ENCODE measurements around the gene RPS6KC1.
"Not testable (repeated sequence)": the region's sequence is repeated elsewhere in the genome, so short reads cannot be mapped to it uniquely, and the experiment has no call there.

RPS6KC1 gene, protein sequence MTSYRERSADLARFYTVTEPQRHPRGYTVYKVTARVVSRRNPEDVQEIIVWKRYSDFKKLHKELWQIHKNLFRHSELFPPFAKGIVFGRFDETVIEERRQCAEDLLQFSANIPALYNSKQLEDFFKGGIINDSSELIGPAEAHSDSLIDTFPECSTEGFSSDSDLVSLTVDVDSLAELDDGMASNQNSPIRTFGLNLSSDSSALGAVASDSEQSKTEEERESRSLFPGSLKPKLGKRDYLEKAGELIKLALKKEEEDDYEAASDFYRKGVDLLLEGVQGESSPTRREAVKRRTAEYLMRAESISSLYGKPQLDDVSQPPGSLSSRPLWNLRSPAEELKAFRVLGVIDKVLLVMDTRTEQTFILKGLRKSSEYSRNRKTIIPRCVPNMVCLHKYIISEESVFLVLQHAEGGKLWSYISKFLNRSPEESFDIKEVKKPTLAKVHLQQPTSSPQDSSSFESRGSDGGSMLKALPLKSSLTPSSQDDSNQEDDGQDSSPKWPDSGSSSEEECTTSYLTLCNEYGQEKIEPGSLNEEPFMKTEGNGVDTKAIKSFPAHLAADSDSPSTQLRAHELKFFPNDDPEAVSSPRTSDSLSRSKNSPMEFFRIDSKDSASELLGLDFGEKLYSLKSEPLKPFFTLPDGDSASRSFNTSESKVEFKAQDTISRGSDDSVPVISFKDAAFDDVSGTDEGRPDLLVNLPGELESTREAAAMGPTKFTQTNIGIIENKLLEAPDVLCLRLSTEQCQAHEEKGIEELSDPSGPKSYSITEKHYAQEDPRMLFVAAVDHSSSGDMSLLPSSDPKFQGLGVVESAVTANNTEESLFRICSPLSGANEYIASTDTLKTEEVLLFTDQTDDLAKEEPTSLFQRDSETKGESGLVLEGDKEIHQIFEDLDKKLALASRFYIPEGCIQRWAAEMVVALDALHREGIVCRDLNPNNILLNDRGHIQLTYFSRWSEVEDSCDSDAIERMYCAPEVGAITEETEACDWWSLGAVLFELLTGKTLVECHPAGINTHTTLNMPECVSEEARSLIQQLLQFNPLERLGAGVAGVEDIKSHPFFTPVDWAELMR

DNA sequence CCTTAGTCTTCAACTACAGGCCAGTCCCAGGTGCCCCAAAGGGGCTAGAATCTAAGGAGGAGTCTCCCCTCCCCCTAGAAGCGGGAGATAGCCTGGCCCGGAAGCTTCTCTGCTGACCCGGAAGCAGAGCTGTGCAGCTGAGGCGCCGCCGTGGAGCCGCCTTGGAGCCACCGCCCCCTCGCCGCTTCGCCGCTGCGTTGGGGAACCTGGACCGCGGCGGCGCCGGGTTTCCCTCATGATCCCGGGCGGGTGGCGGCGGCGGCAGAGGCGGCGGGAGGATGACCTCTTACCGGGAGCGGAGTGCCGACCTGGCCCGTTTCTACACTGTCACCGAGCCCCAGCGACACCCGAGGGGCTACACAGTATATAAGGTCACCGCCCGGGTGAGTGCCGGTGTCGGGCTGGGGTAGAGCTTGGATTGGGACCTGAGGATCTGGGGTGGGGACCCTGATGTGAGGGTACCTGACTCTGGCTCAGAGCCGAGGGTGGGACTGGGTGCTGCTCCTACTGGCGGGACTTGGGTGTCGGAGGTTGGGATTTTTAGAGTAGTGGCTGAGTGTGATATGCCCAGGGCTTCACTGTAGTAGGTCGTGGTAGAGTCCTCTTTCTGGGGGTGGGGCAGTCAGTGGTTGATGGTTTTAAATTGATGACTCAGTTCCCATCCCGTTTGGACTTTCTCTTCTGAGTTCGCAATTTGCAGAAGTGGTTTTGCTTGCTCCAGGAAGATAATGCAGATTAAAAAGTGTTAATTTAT, at the start of gene RPS6KC1:
TSS of gene RPS6KC1 (plus strand) at position 115 of the 754 bp plus-strand sequence. CDS start at position 279, 164 bp downstream.
- DNase-seq, result peak; percentile 66

DNA sequence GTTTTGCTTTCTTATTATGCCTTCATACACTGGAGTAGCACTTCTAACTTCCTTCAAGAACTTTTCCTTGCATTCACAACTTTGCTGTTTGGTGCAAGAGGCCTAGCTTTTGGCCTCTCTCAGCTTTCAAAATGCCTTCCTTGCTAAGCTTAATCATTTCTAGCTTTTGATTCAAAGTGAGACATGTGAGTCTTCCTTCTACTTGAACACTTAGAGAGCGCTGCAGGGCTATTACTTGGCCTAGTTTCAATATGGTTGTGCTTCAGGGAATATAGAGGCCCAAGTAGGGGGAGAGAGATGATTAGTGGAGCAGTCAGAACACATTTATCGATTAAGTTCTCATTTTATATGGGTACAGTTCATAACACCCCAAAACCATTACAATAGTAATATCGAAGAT, 47.8 kb upstream of the RPS6KC1 start:
- no peak for DNase-seq

DNA sequence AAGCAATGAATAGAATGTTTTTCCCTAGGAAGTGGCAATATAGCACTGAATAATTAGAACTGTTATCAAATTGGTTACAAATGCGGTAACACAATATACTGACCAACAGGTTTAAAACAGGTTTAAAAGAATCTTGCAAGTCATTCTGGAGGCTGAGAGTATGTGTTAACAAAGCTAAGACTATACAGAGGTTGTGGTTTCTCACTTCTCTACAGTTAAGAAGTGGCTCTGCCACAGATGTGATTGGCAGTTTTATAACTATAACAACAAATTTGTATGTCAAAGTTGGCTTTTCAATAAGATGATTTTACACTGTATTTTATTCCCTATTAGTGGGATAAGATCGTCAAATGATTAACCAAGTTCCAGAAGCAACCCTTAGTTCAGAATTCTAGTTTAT, 42.5 kb upstream of the RPS6KC1 start:
- no peak for DNase-seq

DNA sequence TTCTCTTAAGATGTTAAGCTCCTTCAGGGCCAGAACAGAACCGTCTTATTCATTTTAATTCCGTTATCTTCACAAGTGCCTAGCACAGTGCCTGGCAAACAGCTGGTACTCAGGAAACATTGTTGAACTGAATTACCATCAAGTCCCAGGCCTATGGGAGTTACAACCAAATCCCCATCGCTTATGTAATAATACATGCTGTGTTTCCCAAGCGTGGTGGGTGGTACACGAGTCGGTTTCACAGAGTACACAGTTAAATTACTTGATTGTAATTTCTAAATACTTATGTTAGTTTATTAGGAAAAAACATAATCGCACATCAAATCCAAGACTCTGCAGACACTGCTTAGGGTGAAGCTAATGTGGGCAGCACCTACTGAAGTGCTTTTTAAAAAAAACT, 36.4 kb upstream of the RPS6KC1 start:
- DNase-seq, result no peak

DNA sequence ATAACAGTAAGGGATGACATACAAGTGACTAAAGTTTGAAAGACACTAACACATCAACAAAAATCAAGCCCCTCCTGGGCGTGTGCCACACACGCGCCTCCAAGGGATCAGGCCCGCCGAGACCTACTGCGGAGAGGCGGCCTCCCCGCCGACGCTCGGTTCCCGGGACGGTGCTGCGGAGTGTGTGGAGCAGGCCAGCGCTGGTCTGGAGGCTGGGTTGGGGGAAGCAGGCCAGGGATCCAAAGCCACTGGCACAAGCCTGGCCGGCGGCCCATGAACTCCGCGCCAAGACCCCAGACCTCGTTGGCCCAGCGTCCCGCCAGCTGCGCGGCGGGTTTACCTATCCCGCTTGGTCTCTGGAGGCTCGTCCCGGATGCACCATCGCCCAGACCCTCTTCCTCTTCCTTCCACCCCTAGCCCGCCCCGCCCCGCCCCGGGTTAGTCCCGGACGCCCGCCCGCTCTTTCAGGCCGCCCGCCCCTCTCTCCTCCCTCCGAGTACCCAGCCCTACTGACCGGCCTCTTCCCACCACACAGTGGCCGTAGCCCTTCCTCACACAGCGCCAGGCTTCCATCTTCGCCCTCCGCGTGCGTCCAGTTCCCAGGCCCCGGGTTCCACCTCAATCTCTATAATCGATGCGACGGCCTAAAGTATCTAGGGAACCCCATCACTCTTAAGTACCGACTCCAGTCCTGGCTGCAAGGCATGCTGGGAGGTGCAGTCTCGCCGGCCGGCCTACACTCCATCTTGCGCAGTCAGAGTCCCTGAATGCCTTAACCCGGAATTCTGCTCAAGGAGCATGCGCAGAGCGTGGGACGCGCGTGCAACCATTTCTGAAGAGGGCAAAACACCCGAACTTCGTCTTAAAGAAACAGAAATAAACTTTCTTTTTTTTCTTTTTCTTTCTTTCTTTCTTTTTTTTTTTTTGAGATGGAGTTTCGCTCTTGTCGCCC, 35.7 kb upstream of the RPS6KC1 start, which contains the start of gene ANGEL2:
TSS of gene ANGEL2 (minus strand) at position 769 of the 952 bp plus-strand sequence. CDS start at position 573, 196 bp downstream.
- peak; percentile 89 for DNase-seq

DNA sequence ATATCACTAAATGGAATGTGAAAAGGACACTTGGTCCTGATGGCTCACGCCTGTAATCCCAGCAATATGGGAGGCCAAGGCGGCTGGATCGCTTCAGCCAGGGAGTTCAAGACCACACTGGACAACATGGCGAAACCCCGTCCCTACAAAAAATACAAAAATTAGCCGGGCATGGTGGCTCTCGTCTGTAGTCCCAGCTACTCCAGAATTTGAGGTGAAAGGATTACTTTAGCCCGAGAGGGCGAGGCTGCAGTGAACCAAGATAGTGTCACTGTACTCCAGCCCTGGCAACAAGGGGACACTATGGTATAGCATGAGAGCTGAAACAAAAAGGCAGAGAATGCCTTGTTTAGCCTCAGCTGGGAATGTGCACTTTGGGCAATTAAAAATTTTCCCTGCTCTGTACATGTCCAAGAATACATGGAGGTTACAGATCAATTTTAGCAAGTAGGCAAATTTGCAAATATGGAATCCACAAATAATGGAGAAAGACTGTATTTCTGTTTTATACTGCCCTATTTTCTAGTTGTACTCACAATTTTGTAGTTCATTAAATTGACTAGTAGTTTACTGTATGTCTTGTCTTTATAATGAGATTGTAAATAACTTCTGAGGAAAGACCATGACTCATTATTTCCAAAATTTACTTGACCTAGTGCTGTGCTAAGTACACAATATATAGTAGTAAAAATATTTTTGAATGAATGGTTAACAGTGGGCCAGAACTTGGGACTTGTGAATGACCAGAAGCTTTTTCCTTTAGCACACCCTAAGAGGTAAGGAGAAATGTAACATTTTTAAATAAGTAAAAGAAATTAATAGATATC, 33.4 kb upstream of the RPS6KC1 start:
- no peak for DNase-seq

DNA sequence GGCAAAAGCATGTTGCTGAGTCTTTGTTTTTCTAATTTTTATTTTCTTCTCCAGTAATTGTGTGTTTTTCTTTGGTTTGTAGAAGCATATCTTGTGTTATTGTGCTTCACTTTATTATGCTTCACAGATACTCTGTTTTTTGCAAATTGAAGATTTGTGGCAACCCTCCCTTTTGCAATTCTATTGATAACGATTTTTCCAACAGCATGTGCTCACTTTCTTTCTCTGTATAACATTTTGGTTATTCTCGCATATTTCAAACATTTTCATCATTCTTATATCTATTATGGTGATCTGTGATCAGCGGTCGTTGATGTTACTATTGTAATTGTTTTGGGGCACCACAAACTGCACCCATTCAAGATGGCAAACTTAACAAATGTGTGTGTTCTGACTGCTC, 31.6 kb upstream of the RPS6KC1 start:
- no peak for DNase-seq

DNA sequence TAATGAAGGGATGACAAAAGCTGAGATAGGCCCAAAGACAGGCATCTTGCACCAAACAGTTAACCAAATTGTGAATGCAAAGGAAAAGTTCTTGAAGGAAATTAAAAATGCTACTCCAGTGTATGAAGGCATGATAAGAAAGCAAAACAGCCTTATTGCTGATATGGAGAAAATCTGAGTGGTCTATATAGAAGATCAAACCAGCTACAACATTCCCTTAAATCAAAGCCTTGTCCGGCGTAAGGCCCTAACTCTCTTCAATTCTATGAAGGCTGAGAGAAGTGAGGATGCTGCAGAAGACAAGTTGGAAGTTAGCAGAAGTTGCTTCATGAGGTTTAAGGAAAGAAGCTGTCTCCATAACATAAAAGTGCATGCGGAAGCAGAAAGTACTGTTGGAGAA, 31.0 kb upstream of the RPS6KC1 start:
- no peak for DNase-seq

DNA sequence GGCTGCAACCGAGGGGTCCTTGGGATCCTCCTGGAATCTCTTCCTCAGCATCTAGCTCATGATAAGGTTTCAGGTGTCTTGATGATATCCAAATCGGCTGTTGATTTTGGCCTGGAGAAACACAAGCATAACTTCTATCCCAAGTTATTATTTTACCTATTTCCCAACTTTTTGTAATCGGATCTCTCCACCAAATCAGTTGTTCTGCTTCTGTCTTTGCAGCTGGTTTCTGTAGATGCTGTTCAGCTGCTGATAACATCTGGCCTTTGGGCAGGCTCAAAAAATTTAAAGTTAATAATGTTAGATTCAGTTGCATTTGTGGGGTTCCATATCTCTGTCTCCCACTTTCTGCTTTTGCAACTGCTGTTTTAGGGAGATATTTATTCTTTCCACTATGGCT, 24.0 kb upstream of the RPS6KC1 start:
- DNase-seq, result not testable (repeated sequence)

DNA sequence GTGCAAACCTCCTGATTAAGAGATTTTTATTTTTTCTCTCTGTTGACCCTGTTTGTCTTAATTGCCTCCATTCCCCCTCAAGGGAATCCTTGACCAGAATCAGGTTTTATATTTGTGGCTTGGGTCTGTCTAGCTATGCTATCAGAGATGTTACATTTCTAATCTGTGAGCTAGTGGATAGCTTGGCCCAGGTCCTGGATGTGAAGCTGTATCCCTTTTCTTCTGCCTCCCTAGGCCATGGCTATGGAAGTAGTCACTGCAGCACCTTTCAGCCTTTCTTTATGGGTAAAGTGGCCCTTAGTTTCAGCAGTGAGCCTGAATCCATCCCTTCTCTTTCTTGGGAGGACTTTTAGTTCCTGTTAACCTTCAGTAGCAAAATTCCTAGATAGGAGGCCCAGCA, 18.4 kb upstream of the RPS6KC1 start:
- DNase-seq, result no peak

DNA sequence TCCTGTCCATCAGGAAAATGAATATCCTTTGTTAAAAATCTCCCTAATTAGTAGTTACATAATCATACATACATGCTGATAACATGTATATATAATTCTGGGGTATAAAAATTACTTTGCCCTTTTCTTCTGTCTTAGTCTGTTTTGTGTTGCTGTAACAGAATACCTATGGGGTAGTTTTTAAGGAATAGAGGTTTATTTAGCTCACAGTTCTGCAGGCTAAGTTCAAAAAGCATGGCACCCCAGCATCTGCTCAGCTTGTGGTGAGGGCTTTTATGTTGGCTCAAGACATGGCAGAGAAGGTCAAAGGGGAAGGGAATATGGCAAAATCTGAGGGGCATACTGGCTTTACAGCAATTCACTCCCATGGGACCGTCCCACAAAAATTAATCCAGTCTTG, 16.3 kb upstream of the RPS6KC1 start:
- no peak for DNase-seq

DNA sequence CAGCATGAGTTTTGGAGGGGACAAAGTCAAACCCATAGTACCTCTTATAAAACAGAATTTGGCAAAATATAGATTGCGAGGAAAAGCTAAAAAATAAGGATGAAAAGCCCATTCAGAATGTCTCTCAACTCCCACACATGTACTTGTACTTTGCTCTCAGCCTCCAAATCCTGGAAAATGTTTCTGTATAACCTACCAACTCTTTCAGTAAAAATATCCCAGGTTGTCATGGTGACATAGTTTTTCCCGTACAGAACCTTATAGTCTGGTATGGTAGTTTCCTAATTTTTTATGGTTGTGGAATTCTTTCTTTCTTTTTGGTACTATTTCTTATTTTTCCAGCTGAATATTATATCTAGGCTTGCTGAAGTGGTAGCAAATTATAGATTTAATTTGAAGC, 15.5 kb upstream of the RPS6KC1 start:
- DNase-seq, result no peak

DNA sequence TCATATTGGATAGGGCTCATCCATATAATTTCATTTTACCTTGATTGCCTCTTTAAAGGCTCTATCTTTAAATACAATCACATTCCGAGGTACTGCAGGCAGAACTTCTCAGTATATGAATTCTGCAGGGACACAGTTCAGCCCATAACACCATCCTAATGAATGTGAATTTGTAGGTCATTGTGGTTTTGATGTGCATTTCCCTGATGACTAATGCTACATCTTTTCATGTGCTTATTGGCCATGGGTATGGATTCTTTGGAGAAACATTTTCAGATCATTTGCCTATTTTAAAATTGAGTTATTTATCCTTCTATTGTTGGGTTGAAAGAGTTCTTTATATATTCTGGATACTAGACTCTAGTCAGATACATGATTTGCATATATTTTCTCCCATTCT, 9.6 kb upstream of the RPS6KC1 start:
- DNase-seq, result no peak

DNA sequence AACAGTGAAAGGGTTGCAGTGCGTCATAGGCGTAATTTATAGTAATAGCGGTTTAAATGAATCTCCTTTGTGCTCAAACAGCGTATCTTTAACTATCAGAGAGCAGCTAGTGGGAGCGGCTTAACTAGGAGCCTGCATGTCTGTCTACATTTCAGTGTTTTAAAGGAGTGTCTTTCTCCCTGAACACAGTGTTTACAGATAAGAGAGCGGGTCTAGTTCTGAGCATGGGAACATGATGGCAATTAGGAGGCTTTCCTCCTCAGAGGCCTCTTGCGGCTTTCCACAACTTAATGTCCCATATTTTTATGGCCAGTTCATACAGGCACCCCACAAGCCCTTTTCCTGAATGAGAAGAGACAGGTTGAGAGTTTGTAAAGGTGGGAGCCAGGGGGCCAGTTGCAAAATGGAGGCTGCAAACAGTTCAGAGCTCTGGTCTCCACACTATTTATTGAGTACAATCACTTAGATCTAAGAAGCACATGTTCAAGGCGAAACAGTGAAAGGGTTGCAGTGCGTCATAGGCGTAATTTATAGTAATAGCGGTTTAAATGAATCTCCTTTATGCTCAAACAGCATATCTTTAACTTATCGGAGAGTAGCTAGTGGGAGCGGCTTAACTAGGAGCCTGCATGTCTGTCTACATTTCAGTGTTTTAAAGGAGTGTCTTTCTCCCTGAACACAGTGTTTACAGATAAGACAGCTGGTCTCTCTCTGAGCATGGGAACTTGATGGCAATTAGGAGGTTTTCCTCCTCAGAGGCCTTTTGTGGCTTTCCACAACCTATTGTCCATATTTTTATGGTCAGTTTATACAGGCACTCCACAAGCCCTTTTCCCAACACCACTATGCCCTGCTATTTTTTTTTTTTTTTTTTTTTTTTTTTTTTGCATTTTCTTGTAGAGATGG, 5.5 kb upstream of the RPS6KC1 start:
- not testable (repeated sequence) for DNase-seq

DNA sequence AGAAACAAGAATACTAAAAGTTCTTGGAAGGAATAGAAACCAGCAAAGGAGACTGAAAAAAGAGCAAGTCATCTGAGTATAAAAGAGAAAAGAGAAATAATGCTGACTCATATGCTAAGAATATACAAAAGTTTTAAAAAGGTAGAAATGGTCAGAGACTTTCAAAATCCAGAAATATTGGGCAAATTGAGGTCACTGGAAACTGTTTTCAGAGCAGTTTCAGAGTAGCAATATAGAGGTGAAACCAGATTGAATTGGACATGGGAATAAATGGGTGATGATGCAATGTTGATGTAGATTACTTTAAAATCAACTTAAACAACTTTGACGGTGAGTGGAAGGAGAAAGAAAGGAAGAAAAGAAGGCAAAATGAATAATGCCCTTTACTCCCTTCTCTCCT, 1.8 kb upstream of the RPS6KC1 start:
- no peak for DNase-seq

DNA sequence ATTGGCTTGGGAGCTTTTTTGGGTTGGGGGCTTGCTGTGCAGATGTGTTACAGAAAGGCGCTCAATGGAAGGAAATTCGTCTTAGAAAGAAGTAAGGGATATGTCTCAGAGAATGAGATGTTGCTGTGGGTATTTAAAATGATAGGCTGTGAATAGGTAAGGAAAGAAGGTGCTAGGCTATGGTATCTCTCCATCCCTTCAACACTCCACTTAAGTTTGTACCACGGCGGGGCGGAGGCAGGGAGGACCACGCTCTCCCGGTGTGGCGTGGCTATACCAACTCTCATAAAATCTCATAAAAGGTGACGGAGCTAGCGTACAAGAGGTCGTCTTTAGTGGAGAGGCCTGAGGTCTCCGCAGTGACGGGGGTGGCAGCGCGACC, 305 bp upstream of the RPS6KC1 start:
- DNase-seq, result no peak

DNA sequence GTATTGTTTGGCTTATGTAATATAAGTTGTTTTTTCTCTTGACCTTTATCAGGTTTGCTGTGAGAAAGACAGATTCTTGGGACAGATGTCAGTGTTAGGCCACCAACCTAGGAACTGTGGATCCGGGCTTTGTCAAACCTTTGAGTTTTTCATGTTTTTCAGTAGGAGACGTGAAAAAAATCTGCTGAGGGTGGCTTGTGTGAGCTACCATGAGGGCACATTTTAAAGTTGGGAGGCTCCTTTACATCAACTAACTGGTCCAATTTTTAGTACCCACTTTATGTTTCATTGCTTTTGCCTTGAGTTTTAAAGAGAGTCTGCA, 801 bp downstream of the RPS6KC1 start:
- no peak for DNase-seq

DNA sequence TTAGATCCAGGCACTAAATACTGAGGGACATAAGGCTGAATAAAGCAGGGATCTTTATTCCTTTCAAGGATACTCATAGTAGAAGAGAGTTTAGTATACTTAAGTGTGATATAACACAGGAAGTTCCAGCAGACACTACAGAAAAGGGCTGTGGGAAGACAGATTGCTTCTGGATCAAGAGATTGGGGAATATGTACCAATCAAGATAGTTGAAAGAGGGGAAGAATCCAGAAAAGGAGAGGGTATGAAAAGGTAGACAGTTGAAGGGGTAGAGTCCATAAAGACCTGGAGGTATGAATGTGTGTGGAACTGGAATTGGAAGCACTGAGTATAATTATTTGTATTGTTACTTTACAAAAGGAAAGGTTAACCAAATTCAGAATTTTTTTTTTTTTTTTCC, 2.4 kb downstream of the RPS6KC1 start:
- no peak for DNase-seq

DNA sequence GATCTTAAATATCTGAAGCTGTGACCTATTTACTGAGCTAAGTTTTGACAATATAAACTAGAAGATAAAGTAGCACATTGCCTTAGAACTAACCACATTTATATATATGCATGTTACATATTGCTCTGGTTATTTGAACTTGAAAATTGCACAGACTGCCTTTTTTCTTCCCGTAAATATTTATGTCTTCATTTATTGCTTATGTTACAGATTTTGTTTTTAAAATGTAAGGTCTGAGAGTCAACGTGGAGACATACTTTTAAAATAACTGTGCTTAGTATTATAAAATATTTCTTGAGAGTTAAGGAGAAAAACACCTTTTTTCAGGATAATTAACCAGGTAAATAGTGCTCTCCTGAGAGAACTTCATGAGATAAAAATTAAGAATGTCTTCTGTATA, 3.1 kb downstream of the RPS6KC1 start:
- no peak for DNase-seq

Measured in SHP77 treated with DMSO at 0.1 percent for 48 hours (cell line).